GM21390 (cell line): Measurements from ENCODE around the gene GEMIN5.
"Not testable (repeated sequence)": the region's sequence is repeated elsewhere in the genome, so short reads cannot be mapped to it uniquely, and the experiment has no call there.

Experiments
- ATAC-seq: cut with Tn5 transposase; IDR thresholded peaks from one replicate; pipeline ENCODE4 v1.9.1; 2021; ENCODE audit not compliant: unreplicated experiment

GEMIN5 gene

DNA sequence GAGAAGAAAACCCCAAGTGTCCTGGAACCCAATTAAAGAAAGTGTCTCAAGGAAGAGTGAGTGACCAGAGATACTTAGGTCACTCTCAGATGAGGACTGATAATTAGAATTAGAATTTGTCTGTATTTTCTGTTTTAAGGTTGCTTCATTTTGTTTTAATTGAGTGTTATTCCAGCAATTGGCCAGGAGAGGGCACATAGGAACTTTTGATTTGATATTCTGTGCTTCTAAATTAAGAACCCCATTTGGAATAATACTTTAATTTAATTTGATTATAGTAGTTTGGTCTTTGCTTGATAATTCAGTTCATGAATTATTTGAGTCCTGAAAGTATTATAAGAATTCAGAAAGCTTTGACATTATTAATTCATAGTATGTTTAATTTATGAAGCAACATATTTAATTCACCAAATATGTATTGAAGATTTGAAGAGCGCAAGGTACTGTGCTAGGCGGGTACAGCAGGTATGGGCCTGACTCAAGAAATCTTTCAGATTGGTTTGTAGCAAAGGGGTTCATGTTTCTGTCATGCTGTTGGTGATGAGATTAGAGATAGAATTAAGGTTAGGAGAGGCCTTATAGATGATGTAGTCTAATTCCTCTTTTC lies 7.8 kb upstream of the GEMIN5 start:
- no peak for ATAC-seq

DNA sequence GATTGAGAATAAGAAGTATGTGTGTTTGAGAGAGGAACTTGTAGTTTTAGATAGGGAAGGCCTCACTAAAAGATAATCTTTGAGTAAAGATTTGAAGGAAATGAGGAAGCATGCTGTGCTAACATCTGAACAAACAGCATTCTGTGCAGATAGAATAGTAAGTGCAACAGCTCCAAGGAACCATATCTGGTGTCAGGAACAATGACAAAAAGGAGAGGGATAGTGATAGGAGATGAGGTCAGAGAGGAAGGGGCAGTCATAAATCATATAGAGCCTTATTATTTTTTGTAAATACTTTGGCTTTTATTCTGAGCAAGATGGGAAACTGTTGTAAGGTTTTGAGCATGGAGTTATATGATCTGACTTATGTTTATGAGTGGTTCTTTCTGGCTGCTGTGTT lies 6.7 kb upstream of the GEMIN5 start:
- no peak for ATAC-seq

DNA sequence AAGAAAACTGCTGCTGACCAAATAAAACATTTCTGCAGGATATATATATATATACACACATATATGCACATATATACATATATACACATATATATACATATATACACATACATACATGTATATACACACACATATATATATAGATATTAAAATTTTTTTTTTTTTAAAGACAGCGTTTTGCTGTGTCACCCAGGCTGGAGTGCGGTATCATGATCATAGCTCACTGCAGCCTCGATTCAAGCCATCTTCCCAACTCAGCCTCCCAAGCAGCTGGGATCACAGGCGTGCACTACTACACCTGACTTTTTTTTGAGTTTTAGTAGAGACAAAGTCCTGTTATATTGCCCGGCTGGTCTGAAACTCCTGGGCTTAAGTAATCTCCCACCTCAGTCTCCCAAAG lies 5.5 kb upstream of the GEMIN5 start:
- ATAC-seq, result no peak

DNA sequence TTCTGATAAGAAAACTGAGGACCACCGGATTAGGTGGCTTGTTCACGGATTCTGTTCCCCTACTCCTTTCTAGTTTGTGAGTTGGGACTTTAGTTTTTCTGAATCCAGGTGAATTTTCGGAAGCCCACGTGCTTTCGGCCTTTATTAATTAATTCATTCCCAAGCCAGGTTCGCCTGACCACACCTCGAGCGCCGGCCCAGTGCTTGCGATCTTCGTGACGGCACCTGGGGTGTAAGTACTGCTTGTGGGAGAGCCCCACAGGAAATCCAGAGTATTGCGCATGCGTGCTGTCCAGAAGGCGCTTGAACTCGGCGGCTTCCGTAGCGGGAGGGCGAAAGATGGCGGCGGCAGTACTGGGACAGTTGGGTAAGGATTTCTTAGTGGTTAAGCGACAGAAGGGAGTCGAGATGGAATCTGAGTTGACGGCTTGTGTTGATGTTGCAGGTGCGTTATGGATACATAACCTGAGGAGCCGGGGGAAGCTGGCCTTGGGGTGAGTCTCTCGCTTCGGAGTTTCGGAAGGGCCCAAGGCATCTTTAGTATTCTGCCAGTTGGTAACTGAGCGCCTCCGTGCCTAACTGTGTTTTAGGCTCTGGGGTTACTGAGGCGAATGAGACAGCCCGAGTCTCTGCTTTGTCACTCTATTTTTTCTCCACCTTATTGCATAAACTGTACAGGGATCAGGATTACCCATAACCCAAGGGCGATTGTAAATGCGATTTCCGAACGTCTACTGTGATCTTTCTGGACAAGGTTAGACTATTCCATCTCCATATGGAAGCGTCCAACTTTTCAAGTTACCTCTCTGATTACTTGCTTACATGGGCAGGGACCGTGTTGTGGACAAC lies 3.0 kb upstream of the GEMIN5 start, which contains the start of gene MRPL22:
Gene MRPL22, plus strand, starts transcription at position 302 of the 849 bp plus-strand sequence. Its CDS starts 38 bp downstream, at position 340.
- ATAC-seq, result peak; percentile 42

DNA sequence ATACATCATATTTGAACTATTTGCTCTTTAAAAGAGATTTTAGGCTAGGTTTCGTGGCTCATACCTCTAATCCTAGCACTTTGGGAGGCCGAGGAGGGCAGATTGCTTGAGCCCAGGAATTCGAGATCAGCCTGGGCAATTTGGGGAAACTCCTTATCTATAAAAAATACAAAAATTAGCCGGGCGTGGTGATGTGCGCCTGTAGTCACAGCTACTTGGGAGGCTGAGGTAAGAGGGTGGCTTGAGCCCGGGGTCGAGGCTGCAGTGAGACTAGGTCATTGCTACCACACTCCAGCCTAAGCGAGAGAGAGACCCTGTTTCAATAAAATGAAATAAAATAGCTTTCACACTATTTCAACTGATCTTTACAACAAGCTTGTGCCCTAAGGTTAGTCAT lies 2.4 kb upstream of the GEMIN5 start:
- ATAC-seq, result no peak

DNA sequence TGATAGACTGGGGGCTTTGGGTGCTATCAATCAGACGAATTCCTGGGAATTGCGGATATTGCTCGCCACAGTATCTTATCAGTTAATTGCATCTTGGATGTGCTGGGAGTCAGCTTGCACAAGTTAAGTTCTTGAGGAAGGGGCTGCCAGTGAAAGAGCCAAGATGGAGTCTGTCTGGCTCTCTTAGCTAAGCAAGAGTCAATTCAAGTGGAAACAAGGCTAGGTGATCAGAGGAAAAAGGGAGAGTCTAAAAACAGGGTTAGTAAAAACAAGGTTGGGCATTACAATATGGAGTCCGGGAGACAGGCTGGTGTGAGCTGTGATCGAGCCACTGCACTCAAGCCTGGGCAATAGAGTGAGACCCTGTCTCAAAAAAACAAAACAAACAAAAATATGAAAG lies 1.4 kb upstream of the GEMIN5 start:
- not testable (repeated sequence) for ATAC-seq

DNA sequence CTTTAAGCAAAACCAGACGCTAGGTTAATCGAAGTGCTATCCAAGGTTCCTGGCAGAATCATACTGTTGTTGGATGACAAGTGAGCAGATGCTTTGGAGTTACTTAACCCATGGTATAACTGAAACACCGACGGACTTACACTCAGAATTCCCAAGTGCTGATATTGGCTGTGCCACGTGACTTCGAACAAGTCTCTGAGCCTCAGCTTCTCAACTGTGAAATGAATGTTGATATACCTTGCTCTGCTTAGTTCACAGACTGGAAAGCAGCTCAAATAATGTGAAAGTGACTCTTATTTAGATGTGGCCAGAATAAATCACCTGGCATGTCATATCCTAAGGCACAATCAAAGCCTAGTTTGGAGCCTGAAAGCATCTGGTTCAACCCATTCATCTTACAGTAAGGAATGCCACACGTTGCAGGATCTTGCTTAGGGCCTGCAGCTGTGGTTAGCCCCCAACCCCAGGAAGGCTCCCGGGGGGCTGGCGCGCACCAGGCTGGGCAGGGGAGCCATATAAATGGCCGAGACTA lies 759 bp downstream of the GEMIN5 start:
- no peak for ATAC-seq

DNA sequence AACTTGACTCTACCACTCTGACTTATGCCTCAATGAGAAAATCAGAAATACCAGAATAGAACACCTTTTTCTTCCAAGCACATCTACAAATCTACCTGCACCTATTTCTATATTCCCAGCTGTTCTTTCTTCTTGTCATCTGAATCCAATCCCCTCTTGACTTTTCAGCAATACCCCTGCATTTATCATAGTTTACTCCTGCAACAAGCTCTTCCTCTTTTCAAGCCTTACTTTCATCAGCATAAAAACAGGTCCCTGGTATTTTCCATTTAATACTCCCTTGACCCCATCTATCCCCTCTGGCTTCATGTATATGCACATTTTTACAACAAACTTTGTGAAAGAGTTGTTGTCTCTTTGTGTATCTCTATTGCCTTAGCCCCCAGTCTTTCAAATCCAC lies 3.1 kb downstream of the GEMIN5 start:
- no peak for ATAC-seq

DNA sequence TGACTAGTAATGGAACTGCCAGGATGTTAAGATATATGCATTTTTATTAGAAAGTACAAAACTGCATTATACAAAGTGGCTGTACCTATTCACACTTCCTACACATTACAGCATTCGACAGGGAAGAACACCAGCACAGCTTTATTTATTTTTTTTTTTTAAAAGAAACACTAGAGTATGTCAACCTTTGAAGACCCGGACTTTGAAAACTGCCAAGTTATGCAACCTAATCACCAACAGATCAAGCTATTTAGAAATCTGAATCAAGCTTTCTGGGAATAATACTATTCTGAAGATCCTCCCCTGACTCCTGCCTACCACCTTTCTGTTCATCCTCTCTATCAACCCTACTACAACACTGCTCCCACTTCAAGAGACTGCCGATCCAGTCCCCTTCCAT lies 4.5 kb downstream of the GEMIN5 start:
- no peak for ATAC-seq

DNA sequence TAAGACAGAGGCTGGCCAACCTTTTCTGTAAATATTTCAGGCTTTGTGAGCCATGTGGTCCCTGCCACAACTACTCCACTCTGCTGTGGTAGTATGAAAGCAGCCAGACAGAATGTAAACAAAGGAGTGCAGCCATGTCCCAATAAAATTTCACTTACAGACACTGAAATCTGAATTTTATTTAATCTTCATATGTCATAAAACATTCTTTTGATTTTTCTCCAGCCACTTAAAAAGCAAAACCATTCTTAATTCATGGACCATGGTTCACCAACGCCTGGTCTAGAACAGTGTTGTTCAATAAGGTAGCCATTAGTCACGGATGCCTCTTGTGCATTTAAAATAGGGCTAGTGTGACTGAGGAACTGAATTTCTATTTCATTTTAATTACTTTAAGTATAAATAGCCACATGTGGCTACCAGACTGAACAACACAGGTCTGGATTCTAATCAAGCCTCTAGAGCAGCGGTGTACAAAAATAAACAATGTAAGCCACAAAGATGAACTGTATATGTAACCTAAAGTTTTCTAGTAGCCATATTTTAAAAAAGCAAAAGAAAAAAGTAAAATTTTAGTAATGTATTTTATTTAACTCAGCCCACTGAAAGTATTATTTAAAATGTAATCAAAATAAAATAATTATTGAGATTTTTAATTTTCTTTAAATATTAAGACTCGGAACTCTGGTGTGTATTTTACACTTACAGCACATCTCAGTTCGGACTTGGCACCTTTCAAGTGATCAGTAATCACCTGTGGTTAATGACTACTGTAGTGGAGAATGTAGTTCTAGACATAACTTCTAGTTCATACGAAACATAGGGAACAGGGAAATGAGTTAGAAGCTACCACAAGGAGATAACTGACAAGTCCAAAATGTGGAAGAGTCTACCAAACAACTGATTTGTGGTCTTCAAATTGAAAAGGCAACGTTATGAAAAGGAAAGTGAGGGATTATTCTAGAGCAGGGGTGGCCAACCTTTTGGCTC lies 14.3 kb downstream of the GEMIN5 start:
- ATAC-seq, result no peak

DNA sequence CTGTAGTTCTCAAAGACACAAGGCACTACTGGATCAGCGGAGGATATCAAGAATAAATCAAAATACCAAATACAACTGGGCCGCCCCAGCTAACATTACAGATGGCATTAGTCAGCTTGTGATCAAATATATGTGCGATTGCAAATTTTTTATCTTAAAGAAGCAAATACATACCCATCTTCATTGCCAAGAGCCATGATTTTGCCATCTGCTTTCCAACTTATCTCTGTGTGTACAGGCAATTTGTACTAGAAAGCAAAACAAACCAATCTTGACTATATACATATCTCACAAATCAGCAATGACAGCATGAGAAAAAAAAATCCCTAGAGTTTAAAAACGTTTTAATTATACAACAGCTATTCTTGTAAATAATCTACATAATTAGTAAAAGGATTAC lies 20.3 kb downstream of the GEMIN5 start:
- ATAC-seq, result no peak

DNA sequence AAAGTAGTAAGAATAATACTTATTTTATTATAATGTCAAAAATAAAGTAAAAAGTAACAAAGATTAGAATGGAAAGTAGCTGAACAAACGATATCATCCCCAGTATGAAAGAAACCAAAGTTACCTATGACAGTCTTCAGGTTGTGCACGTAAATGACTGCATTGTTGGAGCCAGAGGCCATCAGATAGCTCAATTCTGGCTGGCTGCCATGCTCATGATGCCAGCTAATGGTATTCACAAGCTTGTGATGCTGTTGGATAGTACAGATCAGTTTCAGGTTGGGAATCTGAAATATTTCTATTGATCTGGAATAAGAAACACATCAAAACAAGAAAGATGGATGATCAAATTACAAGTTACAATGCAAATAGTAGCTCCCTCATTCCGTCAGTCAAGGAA lies 21.1 kb downstream of the GEMIN5 start:
- ATAC-seq, result no peak

DNA sequence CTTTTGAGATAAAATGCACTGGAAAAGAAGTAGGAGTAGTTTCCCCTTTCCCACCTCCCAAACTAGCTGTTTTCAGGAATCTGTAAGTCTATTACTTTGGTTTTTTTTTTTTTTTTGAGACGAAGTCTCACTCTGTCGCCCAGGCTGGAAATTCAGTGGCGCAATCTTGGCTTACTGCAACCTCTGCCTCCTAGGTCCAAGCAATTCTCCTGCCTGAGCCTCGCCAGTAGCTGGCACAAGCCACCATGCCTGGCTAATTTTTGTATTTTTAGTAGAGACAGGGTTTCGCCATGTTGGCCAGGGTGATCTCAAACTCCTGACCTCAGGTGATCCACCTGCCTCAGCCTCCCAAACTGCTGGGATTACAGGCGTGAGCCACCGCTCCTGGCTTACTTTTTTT lies 32.4 kb downstream of the GEMIN5 start:
- not testable (repeated sequence) for ATAC-seq

DNA sequence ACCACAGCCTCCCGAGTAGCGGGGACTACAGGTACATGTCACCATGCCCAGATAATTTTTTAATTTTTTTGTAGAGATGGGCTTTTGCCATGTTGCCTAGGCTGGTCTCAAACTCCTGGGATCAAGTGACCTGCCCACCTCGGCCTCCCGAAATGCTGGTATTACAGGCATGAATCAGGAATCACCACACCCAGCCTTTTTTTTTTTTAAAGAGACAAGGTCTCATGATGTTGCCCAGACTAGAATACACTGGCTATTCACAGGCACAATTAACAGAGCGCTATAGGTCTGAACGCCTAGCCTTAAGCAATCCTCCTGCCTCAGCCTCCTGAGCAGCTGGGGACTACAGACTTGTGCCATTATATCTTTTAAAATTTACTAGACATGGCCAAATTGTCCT lies 36.1 kb downstream of the GEMIN5 start:
- no peak for ATAC-seq

DNA sequence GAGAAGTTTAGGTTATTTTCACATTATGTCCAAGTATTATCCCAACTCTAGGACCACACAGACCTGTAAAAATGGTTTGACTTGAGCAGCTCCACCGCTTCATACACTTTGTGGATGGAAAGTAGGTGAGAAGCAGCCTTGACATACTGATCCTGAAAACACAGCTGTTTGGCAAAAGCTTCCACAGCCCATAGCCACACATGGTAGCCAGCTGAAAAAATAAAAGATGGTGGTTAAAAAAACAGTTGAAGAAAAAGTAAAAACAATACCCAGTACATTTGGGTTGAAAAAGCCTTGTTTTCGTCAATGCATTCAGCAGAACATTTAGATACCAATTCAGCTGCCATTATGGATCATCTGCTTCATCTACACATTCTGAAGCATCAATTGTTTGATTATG lies 36.7 kb downstream of the GEMIN5 start:
- ATAC-seq, result no peak

DNA sequence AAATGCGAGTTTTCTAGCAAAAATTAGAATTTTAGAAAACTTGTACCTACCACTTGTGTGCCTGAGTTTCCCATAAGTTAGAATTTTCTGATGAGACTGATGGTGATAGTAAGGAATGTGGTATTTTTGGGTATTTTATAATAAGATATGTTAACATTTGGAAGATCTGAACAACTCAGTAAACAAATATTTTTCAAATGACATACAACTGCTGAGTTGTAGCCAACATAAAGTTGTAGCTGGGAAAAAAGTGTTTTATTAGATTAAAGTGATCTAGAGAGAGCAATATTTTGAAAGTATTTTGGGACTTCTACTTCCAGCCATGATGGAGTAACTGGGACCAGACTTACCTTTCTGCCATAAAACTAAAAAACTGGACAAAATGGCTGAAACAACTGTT lies 37.9 kb downstream of the GEMIN5 start:
- no peak for ATAC-seq

DNA sequence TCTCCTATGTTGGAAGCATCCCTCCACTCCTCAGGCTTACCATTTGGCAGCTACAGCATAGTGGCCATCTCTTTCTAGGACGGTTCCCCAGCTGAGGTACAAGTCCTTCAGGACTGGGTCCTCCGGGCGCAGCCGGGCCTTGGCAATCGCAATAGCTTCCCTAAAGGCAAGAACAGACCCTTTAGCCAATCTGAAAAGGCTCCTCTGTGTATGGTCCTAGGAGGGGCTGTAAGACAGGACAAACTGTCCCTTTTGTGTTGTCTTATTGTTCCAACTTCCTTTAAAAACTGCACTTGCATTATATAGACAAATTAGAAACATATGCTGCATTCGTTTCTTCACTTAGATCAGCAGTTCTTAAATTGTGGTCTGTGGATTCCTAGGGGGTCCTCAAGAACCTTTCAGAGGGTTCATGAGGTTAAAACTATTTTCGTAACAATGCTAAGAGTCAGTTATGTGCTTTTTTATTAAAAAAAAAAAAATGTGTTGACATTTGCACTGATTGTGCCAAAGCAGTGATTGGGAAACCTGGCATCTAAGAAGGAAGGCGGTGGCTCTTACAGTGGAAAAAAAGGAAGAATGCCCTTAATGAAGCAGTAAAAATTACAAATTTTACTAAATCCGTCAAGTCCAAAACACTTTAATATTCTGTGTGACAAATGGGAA lies 38.7 kb downstream of the GEMIN5 start:
- no peak for ATAC-seq

DNA sequence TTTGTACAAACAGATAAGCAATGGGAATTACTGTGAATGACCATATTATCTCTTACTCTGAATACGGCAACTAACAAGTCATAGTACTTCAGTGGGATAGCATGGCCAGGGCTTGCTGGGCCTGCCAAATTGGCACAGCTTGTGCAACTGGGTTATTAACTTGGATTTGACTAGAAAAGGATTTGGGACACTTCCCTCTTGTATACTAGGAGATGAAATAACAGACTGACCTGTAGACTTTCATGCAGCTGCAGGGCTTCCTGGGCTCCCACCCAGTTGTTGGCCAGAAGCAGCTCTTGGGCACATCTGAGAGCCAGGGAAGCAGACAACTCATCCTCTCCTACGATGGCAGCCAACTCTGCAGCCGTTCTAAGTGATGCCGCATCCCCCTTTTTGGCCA lies 39.8 kb downstream of the GEMIN5 start:
- ATAC-seq, result no peak

DNA sequence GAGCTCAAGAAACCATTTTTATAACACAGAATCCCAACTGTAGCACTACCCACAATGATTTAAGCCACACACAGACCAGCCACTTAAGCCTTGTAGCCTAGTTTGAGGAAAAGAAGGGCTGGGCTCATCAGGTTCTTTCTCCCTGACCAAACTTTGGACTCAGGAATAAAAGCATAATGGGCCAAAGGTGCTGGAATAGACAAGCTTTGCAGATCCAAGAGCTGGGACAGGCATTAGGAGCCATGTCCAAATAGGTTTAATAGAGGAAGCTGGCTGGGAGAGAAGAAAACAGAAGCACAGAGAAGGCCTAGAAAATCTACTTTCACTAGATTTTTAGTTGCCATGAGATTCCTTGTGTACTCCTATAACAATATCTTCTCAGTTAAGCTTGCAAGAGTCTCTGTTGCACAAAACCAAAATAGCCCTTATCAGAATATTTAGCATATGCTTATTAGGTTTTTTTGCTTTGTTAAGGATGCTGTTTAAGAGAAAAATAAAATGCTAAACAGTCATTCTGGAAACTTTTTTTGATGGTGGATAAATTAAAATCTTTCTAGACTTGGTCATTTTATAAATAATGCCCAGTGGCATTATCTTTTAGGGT lies 41.3 kb downstream of the GEMIN5 start:
- ATAC-seq, result no peak
